22Rv1 (cell line): ENCODE measurements around the gene LMO7.
A peak's percentile ranks its signal among the peaks of the same experiment; 100 is the strongest.

Experiments
- H3K27ac ChIP-seq: fragments of 450-650 bp; 2 replicates; pipeline ENCODE4 v1.5.1; 2017
- ZFX ChIP-seq: fragments of 450-650 bp; IDR thresholded peaks from 2 replicates; pipeline ENCODE4 v1.6.1; 2017; ENCODE audit warnings: antibody characterized with exemption, borderline replicate concordance
- TF ChIP-seq, protein P1 (sequence below): fragments of 450-650 bp; IDR thresholded peaks from 2 replicates; pipeline ENCODE4 v1.5.1; 2017; ENCODE audit warnings: mild to moderate bottlenecking

LMO7 gene

DNA sequence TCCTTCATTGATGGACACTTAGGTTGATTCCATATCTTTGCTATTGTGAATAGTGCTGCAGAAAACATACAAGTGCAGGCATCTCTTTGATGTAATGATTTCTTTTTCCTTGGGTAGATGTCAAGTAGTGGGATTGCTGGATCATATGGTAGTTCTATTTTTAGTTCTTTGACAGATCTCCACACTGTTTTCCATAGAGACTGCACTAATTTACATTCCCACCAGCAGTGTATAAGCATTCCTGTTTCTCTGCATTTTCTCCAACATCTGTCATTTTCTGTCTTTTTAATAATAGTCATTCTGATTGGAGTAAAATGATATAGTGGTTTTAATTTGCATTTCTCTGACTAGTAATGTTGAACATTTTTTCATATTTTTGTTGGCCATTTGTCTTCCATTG lies 116.7 kb downstream of the LMO7 start:
- TF ChIP-seq, protein P1, sequence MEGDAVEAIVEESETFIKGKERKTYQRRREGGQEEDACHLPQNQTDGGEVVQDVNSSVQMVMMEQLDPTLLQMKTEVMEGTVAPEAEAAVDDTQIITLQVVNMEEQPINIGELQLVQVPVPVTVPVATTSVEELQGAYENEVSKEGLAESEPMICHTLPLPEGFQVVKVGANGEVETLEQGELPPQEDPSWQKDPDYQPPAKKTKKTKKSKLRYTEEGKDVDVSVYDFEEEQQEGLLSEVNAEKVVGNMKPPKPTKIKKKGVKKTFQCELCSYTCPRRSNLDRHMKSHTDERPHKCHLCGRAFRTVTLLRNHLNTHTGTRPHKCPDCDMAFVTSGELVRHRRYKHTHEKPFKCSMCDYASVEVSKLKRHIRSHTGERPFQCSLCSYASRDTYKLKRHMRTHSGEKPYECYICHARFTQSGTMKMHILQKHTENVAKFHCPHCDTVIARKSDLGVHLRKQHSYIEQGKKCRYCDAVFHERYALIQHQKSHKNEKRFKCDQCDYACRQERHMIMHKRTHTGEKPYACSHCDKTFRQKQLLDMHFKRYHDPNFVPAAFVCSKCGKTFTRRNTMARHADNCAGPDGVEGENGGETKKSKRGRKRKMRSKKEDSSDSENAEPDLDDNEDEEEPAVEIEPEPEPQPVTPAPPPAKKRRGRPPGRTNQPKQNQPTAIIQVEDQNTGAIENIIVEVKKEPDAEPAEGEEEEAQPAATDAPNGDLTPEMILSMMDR: no peak
- no peak for TF ChIP-seq ZFX
- H3K27ac ChIP-seq: no peak overlapping the region

DNA sequence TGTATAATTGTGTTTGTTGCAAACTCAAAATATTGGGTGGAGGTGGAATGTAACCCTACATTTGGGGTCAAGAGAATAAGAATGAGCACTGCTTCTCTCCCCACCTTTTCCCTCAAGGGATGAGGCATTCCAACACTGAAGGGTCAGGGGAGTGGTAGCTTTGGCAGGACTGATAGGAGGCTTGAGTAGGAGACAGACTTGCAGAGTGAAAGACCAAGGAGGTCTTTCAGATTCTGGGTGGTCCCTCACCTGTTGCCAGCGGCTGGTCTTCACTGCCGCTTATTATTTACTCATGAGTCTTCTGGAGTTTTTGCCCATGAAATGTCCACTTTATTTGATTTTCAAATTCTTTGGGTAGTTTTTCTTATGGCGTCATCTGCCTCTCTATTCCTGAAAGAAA lies 118.8 kb downstream of the LMO7 start:
- TF ChIP-seq ZFX: no peak
- TF ChIP-seq, protein P1: no peak
- H3K27ac ChIP-seq: no peak overlapping the region

DNA sequence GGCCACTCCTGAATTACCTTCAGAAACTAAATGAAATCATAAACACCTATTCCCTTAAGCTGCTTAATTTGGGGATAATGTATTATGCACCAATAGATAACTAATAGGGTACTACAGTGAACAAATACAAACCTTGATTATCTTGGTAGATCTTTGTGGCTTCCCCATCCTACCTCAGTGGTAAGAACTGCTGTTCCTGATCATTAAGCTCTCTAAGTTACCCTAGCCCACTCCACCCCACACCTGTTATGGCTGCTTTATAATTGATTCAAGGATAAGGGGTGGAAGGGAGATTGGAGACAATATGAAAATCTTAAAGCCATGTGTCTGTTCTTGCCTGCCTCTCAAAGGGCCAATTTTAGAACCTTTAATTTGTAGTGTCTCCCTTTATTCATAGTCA lies 121.2 kb downstream of the LMO7 start:
- no peak overlapping the region for H3K27ac ChIP-seq
- no peak for TF ChIP-seq ZFX
- TF ChIP-seq, protein P1: no peak

DNA sequence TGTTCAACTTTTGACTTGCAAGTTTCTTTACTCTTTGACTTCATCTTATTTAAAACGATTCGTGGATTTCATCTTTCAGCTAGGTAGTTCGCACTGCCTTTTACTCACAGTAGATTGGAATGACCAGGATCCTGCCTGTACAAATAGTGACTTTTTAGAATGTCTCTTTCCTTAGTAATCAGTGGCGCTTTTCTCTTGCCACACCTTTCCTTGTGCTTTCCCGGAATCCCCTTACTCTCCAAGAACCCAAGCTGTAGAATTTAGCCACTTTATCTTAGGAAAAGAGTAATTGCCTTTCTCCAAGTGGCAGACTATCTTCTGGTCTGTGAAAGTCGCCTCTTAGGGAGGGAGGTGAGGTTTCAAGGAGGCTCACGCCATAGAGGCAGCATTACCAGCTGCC lies 123.4 kb downstream of the LMO7 start:
- H3K27ac ChIP-seq: peak overlapping the region; percentile 88
- TF ChIP-seq, protein P1: no peak
- no peak for TF ChIP-seq ZFX

DNA sequence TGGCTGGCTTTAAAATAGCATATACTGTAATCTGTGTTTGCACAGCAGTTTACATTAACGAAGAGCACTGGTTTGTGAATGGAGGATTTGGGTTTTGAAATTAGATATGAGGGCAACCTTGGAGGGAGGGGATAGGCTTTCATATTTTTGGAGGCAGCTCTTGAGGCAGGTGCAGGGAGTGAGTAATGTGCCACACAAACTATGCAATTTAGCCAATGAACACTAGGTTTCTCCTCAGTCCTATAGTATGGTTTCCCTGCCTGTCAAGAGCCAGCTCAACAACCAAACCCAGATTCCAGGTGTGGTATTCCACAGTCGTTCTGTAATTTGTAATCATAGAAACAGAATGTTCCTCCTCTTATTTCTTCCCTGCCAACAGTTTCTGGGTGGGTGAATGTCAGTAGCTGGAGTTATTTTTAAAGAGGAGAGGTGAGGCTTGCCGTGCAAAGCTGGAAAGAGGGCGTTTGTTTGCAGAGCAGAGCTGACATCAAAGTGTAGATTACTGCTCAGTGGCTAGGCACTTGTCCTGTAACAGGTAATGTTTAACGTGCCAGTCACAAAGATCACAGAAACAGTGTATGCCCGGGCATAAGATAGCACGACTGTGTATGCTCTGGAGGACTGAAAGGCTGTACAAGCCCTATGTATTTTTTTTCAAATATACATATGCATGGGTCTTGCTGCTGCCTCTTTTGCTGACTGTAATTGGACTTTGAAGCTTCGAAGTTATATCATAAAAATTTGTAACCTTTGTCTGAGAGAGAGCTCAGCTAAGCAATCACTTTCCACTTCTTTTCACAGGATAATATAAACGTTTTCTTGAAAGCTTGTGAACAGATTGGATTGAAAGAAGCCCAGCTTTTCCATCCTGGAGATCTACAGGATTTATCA lies 124.2 kb downstream of the LMO7 start:
- TF ChIP-seq, protein P1: peak; percentile 26
- TF ChIP-seq ZFX: no peak
- peak overlapping the region; percentile 88 for H3K27ac ChIP-seq

DNA sequence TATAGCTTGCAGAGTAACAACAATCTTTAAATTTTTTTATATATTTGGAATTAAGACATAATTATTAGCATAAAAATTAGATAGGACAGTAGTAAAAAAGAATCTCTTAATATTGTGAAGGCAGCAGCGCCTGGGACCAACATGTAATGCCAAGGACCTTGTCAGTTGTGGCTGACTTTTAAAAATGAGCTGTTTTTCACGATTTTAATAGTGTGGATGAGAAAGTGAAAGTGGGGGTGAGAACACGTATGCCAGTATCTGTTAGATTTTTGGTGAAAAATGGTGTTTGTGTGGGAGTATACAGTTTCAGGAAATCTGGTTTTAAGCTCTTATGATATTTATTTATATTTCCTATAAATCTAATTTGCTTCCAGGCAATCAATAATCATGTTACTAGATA lies 125.2 kb downstream of the LMO7 start:
- H3K27ac ChIP-seq: peak overlapping the region; percentile 88

More for the DNA sequence above, 125.2 kb downstream of the LMO7 start:
- no peak for TF ChIP-seq ZFX
- TF ChIP-seq, protein P1: no peak
